ENCODE results near the gene KLF17.

Gene KLF17, protein sequence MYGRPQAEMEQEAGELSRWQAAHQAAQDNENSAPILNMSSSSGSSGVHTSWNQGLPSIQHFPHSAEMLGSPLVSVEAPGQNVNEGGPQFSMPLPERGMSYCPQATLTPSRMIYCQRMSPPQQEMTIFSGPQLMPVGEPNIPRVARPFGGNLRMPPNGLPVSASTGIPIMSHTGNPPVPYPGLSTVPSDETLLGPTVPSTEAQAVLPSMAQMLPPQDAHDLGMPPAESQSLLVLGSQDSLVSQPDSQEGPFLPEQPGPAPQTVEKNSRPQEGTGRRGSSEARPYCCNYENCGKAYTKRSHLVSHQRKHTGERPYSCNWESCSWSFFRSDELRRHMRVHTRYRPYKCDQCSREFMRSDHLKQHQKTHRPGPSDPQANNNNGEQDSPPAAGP

DNA sequence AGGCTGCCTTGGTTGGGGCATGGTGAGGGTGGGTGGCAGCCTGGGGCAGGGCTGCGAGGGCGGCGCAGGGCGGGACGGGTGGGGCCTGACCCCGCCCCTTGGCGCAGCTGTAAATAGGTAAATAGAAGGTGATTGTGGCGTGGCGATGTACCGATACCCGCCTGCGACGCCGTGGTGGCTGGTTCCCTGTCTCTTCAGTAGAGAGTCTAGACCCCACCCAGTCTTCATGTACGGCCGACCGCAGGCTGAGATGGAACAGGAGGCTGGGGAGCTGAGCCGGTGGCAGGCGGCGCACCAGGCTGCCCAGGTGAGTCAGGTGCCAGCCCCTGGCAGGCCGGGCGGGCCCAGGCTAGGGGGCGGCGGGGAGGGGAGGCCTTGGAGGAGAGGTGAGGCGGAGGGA is at the start of gene KLF17:
KLF17 (plus strand) TSS at position 140 of the 400 bp plus-strand sequence; CDS start at position 227, 87 bp downstream.
- no peak for DNase-seq

DNA sequence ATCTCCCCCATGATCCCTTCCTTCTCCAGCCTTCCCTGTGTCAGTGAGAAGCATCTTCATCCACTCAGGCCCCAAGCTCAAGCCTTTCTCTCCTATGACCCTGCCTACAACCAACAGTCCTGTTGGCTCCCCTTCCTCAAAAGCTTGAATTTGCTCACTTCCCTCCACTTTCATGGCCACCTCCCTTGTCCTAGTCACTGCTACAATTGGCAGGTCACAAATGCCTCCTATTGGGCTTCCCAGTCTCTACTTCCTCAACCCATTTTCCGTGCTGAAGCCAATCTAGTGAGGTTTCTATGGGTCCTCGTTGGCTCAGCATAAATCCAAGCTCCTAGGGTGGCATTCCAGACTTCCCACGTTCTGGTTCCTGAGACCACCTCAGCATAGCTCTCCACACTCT is 47.2 kb upstream of the KLF17 start:
- no peak for DNase-seq

DNA sequence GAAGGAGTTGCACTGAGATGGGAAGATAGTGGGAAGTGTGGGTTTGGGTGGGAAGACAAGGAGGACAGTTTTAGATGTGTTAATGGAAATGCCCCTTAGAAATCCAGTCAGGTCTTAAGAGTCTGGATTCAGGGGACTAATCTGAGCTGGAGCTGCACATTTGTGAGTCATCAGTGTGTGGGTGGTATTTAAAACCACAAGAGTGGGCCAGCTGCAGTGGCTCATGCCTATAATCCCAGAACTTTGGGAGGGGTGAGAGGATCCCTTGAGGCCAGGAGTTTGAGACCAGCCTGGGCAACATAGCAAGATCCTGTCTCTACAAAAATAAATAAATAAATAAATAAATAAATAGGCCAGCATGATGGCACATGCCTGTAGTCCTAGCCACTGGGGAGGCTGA is 46.4 kb upstream of the KLF17 start:
- DNase-seq: no peak

DNA sequence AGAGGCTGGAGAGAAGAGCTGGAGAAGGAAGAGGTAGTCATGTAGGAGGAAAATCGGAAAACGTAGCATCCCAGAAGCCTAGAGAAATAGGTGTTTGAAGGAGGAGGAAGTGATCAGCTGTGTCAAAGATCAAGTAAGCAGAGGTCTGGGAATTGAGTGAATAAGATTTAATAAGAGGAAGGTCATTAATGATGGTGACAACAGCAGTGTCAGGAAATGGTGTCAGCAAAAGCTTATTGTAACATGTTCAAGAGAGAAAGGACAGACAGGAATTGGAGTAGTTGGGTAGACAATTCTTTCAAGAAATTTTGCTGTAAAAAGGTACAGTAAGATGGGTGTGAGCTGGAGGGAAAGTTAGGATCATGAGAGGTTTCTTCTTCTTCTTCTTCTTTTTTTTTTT is 45.8 kb upstream of the KLF17 start:
- no peak for DNase-seq

DNA sequence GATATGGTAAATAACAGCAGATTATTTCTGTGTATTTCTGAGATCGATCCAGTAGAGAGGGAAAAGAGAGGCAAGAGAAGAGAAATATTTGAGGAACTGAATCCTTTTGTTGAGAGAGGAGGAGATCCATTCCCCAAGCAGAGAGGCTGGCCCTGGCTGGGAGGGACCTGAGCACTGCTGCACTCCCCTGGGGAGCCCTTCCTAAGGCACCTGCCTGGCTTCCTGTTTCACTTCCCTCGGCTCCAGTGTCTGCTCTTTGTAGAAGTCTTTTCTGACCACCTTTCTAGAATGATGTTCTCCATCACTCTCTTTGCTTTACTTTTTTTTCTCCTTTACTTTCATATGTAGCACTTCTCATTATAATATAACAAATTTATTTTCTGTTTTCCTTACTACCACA is 45.1 kb upstream of the KLF17 start:
- no peak for DNase-seq

DNA sequence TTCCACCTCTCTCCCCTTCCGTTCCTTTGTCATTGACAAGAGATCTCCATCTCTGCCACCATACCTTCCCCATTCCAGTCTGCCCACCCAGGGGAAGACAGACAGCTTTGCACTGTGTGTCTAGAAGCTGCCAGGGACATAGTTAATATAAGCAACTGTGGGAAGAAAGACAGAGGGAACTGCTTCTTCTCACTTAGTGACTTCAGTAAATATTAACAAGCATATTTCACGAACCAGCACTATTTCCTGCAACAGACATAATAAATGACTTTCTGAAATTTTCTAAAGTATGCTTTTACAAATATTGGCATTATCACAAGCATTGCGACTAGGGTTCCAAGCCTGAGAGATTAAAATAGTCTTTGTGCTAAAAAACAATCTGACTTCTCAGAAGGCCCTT is 44.2 kb upstream of the KLF17 start:
- DNase-seq: no peak

DNA sequence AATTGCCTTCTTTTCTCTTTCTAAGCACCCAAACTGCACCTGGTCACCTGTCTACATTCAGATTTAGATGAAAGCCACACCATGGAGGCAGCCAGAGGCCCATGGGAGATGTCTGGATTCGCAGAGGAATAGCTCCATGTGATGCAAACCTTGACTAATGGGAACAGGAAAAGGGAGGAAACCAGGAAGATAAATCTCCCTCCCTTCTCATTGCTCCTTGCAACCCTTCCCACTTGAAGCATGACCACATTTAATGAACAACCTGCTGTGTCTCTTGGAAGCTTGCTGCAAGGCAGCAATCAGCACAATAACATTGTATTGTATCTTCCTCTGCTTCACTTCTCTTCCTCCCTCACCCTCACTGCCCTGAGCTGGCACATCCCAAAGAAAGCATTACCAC is 42.6 kb upstream of the KLF17 start:
- no peak for DNase-seq

DNA sequence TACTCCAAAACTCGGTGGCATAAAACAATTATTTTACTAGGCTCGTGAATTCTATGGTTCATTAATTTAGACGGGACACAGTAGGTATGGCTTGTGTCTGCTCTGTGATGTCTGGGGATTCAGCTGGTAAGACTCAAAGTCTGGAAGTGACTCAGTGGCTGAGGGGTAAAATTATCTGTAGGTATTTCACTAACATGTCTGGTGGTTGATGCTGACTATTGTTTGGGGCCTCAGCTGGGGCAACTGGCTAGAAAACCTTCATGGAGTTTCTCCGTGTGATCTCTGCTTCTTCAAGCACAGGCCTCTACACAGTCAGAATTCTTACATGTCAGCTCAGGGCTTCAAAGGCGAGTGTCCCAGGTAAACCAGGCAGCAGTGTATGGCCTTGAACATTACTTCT is 41.2 kb upstream of the KLF17 start:
- DNase-seq: no peak

DNA sequence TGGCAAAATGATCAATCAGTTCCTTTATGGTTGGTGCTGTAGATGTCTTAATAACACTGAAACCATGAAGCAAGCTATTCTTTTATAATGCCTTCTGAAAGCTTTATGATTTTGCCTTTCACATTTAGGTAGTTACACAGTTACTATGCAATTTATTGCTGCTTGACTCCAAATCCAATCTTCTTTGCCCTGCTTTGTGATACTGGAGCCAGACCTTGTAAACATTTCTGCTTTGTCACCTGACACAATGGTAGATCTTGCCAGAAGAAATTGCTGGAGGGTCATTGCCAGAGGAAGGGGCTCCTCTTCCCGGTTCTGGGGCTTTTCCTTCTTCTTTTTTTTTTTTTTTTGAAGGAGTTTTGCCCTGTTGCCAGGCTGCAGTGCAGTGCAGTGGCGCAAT is 40.5 kb upstream of the KLF17 start:
- no peak for DNase-seq

DNA sequence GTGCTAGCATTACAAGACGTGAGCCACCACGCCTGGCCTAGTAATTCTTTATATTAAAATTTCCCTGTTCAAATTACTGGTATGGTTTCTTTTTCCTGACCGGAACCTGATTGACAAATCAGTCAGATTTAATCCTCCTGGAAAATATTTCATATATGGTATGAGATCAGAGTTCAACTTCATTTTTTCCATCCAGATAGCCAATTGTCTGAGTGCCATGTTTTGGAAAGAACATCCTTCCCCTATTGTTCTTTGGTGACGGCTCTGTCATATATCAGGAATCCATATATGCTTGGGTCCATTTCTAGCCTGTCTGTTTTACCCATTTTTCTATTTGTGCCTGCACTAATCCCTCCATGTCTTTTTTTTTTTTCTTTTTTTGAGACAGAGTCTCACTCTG is 39.1 kb upstream of the KLF17 start:
- no peak for DNase-seq

DNA sequence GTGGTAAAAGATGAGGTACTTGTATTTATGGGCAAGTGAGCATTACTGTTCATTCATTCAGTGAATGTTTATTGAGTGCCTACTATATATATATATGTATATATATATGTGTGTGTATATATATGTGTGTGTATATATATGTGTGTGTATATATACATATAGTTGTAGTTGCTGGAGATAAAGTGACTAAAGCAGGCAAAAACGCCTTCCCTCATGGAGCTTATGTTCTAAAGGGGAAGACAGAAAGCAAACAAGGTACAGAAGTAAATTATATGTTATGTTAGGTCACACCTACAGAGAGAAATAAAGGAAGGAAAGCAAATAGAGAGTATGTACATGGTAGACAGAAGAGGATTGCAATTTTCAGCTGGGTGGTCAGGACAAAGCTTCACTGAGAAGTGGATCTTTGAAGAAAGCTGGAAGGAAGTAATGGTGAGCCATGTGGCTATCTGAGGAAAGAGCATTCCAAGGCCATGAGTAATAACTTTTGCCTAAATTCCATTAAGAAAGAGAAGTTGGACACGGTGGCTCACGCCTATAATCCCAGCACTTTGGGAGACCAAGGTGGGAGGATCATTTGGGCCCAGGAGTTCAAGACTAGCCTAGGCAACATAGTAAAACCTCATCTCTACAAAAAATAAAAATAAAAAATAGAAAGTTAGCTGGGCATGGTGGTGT is 33.5 kb upstream of the KLF17 start:
- no peak for DNase-seq

DNA sequence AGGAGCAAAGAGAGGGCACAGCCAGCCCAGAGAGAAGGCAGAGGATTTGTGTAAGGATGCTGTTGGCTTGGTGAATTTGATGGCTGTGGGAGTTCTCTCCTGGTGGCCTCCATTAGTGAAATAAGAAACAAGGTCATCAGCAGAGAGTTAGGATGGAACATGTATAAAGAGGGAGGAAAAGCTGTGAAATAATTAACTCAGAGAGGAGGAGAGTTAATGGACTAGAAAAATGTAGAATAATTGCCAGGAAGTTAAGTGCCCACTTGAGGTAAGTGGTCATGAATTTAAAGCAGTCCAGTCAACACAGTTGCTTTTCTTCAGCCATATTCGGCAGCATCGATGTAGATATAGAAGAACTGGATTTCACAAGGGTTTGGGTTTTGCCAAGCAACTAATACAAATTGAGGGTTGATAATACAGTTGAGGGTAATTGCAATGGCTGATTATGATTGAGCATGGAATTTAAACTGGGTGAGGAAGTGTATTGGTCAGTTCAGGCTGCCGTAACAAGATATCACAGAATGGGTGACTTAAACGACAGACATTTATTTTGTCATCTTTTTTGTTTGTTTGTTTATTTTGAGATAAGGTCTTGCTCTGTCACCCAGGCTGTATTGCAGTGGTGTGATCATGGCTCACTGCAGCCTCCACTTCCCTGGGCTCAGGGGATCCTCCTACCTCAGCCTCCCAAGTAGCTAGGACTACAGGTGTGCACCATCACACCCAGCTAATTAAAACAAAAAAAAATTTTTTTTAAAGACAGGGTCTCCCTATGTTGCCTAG is 31.7 kb upstream of the KLF17 start:
- no peak for DNase-seq

DNA sequence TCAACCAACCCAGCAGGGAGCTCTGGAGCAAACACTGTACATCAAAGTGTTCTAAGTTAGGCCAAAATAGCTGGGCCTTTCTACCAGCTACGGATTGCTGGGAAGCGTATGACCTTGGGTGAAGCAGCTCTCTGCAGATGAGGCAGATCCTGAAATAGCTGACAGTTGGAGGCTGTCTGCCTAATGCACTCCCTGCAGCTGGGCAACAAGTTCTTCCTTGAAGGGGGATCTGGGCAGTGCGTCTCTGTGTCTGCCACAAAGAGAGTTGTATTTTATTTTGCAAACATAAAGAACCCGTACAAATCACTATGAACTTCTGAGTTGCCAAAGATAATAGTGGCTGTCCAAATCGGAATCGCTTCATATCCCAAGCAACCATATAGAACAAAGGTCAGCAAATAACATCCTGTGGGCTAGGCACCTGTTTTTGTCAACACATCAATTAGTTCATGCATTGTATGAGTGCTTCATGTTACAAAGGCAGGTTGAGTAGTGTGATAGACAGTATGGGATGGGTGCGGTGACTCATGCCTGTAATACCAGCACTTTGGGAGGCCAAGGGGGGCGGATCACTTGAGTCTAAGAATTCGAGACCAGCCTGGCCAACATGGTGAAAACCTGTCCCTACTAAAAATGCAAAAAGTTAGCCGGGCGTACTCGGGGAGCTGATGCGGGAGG is 29.1 kb upstream of the KLF17 start:
- no peak for DNase-seq

DNA sequence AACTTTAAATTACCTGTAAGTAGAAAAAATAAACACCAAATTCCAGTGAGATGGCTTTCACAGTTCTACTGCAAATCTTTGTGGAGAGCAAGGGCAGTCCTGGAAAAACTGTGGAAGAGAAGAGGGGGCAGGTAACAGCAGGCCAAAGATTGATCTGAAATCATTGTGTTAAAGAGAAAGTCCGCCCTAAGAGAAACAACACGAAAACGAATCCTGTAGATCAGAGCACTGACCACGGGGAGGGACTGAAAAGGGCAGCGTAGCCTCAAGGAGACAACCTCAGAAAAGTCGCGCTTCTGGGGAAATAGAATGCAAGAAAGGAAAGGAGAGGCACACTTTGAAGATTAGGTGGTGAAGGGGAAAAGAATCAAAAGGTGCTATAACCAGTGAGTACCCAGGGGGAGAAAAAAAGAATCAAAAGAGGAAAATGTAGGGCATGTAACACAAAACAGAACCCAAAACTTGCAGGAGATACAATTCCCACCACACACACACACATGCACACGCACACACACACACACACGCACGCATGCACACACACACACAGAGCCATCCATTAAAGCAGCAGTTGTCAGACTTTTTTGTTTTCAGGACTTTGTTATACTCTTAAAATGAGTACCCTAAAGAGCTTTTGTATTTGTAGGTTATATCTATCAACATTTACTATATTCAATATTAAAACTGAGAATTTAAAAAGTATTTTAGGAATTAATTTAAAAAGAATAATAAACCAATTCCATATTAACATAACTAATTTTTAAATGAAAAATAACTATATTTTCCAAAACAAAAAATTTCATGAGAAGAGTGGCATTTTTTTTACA is 28.0 kb upstream of the KLF17 start:
- no peak for DNase-seq

DNA sequence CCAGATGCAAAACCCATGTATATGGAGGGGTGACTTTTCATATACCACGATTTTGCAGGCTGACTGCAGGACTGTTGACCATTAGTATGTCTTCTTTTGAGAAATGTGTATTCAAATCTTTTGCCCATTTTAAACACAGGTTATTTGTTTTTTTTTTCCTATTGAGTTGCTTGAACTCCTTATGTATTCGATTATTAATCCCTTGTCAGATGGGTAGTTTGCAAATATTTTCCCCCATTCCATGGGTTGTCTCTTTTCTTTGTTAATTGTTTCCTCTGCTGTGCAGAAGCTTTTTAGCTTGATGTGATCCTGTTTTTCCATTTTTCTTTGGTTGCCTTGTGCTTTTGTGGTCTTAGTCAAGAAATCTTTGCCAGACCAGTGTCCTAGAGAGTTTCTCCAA is 24.6 kb upstream of the KLF17 start:
- DNase-seq: no peak

DNA sequence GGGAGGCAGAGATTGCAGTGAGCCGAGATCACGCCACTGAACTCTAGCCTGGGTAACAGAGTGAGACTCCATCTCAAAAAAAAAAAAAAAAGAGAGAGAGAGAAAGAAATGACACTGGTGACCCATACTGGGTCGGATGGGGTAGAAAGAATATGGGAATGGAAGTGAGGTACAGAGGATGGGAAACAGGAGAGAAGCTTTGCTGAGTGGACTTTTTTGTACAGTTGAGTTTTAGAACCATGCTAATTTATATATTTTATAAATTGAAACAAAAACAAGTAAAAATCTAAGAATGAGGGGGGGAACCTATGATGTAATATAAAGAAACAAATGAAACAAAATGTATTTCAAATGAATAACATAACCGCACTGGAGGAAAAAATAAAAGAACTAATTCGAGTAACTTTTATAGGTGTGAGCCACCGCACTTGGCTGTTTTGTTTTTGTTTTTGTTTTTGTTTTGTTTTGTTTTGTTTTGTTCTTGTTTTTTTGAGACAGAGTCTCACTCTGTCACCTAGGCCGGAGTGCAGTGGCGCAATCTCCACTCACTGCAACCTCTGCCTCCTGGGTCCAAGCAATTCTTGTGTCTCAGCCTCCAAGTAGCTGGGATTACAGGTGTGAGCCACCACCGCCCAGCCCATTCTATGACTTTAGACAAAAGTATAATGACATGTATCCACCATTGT is 18.3 kb upstream of the KLF17 start:
- DNase-seq: no peak

DNA sequence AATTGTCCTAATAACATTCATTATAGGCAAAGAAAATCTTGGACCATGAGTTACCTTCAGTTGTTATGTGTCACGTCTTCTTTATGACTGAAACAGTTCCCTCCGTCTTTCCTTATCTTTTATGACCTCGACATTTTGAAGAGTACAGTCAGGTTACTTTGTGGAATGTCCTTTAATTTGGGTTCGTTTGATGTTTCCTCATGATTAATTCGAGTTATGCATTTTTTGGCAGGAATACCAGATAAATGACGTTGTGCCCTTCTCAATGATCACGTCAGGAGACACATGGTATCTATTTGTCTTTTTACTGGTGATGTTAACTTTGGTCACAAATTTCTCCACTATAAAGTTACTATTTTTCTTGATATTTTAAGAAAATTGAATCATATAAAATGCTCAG is 17.3 kb upstream of the KLF17 start:
- no peak for DNase-seq

DNA sequence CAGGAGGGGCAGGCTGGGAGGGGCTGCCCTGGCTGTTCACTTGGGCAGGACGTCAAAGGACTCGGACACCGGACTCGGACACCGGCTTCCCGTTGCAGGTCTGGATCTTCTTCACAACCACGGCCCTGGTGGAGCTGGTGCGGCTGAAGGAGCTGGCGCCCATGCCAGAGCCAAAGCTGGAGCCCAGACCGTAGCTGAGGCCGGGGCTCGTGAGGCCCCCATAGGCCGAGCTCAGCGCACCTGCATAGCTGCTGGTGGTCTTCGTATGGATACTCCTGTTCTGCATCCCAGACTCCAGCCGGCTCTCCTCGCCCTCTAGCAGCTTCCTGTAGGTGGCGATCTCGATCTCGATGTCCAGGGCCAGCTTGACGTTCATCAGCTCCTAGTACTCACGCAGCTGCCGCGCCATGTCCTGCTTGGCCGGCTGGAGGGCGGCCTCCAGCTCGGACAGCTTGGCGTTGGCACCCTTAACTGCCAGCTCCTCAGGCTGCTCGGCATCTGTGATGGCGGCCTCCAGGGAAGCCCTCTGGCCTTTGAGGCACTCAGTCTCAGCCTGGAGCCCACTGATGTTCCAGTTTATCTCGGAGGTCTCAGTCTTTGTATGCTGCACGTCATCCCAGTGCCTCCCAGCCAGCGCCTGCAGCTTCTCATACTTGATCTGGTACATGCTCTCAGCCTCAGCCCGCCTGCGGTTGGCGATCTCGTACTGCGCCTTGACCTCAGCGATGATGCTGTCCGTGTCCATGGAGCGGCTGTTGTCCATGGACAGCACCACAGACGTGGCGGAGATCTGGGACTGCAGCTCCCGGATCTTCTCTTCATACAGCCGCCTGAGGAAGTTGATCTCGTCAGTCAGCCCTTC is 15.1 kb upstream of the KLF17 start:
- no peak for DNase-seq

DNA sequence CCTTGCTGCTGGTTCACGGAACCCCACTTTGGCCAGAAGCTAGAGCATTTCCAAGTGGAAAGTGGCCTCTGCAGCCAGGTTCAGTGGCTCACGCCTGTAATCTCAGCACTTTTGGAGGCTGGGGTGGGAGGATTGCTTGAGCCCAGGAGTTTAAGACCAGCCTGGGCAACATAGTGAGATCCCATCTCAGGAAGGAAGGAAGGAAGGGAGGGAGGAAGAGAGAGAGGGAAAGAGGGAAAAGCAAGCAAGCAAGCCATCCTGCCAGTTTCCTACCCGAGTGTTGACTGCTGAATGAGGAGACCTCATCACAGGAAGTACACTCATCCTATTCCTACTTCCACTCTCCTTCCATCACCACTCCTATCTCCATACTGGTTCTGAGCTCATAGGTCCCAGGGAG is 12.8 kb upstream of the KLF17 start:
- DNase-seq: no peak

DNA sequence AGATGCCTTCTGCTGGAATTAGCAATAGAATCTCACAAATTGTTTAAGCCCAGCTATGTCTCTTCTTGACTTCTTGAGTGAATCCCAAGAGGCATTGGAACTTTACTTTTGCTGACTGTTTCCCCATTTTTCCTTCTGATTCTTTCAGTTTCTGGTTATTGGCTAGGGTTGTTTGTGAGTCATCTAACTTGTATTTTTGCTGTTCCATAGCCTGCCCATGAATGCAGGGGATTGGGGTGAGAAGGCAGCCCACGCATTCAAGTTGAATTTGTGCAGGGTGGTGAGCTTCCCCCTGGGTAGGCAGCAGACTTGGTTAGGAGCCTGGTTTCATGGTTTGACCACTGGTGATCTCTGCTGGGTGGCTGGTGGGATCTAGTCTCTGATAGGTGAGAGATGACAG is 10.4 kb upstream of the KLF17 start:
- DNase-seq: no peak

DNA sequence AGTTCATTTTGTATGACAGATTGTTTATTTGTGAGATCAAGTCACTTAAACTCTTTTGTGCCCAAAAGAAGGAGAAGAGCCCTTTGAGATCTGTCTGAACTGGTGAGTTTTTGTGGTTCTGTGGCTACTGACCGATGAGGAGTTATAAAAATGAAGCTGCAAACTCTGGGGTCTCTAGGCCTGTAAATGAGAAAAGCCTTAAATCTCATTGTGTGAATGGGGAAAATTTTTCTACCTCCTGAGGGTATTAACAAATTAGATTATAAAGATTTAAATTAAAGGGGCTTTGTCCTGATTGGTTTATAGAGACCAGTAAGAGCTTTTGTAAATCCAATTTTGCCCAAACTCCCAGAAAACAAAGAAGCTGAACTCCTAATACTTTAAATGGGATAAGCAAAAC is 9.7 kb upstream of the KLF17 start:
- DNase-seq: no peak

All from activated CD4-positive, CD25-positive, alpha-beta regulatory T cell (primary cell).